COLO829 (cell line): Measurements from ENCODE around the gene PODXL2.
"Not testable (repeated sequence)": the region's sequence is repeated elsewhere in the genome, so short reads cannot be mapped to it uniquely, and the experiment has no call there.

Experiments used
- DNase-seq: peaks from one replicate; pipeline ENCODE4 v3.0.0; 2012; ENCODE audit warnings: low spot score

The PODXL2 gene

DNA sequence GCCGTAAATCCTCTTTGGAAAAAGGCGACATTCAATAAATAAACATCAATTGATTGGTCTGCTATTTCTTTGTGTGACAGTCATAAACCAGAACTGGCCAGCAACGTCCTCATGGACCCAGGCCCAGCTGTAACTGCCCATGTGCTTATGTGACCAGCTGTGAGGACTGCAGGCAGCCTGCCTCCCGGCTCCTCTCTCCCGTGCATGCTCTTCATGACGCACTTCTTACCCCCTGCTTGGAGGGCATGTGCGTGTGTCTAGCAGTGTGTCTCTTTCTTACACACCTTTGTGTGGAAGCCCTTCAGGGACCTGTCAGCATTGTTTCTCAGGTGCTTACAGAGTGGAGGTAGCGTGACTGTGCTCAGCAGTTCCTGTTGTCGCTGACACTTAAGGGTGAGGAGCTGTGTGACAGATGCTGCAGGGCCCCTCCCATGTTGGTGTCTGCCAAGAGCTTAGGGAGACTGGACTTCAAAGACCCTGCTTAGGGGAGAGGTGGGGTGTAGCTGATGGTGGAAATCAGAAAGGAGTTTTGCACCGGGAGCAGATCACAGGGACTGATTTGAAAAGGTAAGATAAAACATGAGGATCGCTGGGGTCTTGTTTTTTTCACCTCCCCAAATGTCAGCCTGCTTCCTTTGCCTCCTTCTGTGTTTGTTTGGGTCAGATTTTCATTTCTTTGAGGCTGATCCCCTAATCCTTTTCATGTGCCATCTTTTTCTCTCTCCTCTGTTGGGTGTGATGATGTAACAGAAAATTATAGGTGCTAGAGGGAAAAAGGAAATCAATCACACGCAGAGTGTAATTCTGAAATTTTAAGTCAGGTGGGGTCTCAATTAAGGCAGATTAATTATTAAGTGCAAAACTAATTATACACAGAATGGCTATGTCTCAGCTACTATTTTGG is 2.1 kb downstream of the PODXL2 start:
- no peak for DNase-seq

DNA sequence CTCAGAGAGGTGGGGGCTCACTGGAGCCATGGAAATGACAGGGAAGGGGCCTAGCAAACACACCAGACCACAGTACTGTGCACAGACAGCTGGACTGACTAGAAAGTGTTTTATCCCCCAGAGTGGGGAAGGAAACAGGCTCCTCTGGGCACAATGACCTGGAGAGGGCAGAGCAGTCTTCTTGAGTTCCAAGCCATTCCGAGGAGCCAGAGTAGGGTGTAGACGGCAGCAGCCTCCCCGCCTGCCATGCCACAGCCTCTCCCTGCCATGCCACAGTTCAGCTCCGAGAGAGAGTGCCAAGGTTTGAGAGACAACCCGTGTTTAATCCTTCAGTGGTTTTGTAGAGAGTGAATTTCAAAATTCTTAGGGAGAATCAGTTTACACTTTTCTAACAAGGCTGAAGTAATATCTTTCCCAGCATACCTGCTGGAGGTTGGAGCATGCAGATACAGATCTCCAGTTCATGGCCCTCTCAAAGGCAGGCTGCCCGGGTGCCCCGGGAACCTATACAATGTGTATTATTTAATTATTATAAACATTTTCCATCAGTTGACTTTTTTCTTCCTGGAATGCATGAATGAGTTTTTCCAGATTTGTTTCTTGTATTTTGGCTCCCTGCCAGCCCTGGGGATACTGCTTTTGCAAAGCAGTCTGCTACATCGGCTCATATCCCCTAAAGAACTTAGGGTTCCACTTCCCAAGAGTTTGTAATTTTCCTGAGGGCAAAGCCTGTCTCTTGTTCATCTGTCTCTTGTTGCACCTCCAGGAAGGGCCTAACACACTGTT is 3.2 kb downstream of the PODXL2 start:
- no peak for DNase-seq

DNA sequence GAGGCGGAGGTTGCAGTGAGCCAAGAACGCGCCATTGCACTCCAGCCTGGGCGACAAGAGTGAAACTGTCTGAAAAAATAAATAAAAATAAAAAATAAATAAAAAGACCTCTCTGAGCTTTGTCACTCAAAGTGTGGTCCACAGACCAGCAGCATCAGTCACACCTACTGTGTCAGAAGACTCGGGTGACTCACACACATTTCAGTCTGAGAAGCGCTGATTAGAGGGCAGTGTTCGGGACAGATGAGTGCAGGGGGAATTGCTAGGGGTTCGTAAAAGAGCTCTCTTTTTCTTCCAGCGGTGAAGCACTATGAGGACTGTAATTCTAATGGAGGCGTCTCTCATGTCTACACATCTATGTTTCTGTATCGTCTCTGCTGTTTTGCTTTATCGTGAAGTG is 5.7 kb downstream of the PODXL2 start:
- no peak for DNase-seq

DNA sequence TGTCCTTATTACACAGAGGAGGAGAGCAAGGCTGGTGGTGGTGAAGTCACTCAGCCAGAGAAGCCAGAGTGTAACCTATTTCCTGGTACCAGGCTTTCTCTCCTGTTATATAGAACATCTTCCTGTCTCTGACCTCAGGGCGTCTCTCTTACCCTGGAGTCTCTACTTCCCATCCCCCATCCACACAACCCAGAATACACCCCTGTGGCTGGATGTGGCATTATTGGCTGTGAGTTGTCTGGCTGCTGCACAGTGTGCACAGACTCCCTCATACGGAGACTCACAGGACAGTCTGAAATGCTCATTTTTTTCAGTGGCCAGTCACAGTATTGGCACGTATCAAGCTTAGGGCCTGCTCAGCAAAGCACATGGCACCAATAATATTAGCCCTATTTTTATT is 8.6 kb downstream of the PODXL2 start:
- no peak for DNase-seq

DNA sequence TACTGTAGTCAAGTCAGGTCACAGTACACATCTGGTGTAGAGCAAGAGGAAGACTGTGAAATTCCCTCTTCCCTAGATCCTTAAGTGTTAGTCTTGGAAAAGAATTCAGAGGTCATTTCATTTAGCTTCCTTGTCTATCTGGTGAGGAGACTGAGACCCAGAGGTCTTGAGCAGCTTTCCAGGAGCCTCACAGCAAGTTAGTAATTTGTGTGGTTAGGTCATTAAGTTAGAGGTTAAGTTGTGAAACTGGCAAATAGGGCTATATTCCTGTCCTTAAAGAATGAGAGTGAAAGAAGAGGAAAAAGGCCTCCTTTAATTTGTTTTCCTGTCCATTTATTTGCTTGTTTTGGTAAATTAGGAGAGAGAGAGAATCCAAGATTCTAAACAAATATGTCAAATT is 9.0 kb downstream of the PODXL2 start:
- DNase-seq = no peak

DNA sequence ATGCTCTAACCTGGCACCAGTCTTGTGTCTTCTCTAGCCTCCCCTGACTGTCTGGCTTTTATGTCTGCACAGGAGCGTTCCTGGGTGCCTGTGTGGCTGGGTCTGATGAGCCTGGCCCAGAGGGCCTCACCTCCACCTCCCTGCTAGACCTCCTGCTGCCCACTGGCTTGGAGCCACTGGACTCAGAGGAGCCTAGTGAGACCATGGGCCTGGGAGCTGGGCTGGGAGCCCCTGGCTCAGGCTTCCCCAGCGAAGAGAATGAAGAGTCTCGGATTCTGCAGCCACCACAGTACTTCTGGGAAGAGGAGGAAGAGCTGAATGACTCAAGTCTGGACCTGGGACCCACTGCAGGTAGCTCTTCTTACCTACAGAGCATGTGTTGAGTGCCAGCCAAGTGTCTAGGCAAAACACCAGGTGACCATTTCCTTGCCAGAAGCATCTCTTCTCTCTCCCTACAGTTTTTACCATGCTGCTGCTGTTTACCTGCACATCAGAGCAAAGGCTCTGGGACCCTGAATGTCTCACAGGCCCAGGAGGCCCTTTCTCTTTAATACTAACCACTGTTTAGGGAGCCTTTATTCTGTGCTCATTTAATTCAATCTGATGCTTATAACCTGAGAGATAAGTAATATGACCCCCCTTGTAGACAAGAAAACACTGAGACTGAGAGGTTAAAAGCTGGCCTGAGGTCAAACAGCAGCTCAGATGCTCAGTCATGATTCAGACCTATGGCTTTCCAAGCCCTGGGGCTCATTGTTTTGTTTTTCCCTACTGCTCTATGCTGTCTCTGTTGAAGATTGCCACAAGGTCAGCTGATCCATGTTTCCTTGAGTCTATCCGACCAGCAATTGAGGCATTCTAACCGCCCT is 10.4 kb downstream of the PODXL2 start:
- peak; percentile 90 for DNase-seq

DNA sequence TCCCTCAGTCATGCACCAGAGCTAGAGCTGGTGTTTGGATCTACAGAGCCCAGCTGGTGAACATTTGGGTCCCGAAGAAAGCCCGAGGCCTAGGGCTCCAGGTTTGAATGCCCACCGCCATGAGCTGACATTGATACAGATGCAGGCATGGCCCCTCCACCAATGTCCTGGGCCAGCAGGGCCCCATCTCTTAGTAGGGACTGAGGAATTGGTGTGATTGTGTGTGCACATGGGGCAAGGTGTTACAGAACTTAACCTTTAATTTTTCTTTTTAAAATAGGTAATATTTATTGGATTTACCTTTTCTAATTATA is 11.0 kb downstream of the PODXL2 start:
- DNase-seq = no peak

DNA sequence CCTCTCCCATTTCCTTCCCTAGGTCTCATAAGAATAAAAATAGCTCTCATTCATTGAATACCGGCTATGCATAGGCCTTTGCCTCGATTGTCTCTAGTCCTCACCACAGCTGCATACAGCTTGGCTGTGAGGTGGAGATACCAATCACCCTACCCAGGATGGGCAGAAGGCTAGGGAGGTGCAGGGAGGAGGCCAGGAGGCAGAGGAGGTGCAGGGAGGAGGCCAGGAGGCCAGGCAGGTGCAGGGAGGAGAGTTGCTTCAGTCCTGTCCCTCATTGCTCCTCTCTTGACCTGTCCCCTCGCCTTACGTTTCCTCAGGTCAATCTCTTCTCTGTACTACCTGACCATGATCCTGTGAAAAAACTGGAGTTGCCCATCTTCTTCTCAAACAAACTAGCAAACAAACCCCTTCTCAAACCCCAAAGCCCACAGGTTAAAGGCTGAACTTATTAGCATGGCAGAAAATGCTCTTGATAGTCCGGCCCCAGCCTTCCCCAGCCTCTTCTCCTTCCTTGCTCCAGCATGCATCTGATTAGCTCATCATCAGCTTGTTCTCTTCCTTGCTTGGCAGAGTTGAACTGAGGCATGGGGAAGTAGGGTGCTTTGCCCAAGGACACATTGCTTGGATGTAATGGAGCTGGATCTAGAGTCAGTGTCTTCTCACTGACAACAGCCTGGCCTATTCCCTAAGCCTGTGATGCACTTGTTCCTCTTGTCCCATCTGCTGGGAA is 15.8 kb downstream of the PODXL2 start:
- no peak for DNase-seq

DNA sequence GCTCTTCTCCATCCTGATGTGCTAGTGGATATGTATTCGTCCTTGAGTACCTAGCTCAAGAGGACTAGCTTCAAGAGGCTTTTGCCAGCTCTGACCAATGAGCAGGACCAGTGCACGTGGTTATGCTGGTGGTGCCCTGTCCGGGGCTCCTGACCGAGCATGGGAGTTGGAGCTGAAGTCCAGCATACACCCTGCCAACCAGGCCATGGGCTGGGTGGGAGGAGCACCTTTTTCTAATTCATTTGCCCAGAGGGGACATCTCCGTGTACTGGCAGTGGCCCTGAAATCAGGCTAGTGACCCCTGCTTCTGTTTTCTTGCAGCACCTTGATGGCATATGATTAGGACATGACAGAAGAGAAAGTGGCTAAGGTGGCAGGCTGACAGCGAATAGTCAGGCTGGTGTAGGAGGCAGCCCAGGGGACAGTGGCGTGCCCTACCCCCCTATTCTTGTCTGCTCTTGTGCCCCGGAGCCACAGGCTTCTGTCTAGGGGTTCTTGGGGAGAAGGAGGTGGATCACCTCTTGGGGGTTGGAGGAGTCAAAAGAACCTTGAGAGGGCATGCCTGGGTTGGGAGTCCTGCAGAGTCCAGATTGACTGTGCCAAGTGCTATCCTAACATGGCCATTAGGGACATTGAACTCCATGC is 16.5 kb downstream of the PODXL2 start:
- DNase-seq = no peak

DNA sequence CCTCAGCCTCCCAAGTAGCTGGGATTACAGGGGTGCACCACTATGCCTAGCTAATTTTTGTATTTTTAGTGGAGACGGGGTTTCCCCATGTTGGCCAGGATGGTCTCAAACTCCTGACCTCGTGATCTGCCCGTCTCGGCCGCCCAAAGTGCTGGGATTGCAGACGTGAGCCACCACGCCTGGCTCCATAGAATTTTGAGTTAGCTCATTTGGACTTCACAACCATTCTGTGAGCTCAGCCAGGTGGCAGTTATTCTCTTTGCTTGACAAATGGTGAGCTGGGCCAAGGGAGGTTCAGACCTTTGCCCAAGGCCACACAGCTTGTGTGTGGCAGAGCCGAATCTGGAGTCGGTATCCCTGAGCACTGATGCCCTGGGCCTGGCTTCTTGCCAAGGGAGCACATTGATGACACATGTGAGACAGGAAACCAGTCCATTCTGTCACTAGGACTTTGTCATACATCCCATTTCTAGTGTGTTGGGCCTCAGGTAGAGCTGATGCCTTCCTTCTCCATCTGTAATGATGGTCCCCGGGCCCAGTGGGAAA is 17.6 kb downstream of the PODXL2 start:
- no peak for DNase-seq

DNA sequence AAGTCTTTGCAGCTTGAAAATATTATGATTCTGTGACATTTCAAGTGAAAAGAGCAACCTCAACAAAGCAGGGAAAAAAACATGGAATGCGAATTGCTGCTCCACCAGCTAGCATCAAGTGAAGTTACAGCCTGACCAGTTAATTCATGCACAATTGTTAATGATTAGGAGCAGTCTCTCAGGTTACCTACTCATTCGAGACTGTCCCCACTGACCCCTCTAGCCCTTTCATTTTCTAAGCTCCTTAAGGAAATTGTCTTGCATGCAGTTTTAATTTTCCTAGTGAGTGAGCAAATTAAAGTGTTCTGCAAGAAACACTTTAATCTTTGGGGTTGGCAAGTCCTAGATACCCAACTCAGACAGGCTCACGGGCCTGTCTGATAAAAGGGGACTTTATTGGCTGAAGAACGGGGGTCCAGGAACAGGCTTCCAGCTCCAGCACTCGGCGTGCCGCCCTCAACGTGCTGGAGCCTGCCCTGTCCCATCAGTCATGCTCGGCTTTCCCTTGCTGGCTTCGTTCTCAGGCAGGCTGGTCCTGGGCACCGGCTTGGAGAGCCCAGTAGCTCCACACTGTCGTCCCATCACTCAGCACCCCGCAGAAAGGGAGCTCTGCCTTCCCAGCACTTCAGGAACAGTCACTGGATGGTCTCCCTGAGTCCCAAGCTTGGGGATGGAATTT is 18.3 kb downstream of the PODXL2 start:
- no peak for DNase-seq

DNA sequence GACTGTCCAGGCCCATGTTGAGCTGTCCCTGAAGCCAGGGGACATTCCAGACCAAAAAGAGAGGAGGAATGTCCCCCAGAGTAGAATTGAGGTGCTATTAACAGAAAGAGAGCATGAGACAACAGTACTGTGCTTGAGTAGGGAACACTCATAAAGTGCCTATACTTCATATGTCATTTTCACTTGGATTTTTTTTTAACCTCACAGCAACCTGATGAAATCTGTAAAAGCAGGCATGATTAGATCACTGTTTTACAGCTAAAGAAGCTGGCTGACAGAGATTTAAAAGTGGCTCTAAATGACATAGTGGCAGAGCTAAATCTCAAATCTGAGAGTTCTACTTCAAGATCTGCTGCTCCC is 18.8 kb downstream of the PODXL2 start:
- DNase-seq = no peak

DNA sequence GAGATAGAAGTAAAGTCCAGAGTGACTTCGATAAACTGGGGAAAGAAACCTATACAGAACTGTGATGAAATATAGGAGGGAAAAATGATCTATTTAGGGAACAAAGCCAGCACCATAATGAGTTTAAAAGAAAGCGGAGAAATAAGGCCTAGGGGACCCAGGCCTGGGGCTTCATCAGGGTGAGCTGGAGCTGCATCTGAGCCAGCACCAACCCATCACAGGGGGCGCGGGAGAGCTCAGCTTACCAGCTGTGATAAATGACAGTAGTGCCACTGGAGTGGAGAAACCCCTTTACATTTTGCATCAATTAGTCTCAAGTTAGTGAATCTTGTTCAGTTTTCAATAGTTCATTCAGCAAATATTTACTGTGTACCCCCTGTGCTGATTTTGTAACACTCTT is 21.3 kb downstream of the PODXL2 start:
- DNase-seq = no peak

DNA sequence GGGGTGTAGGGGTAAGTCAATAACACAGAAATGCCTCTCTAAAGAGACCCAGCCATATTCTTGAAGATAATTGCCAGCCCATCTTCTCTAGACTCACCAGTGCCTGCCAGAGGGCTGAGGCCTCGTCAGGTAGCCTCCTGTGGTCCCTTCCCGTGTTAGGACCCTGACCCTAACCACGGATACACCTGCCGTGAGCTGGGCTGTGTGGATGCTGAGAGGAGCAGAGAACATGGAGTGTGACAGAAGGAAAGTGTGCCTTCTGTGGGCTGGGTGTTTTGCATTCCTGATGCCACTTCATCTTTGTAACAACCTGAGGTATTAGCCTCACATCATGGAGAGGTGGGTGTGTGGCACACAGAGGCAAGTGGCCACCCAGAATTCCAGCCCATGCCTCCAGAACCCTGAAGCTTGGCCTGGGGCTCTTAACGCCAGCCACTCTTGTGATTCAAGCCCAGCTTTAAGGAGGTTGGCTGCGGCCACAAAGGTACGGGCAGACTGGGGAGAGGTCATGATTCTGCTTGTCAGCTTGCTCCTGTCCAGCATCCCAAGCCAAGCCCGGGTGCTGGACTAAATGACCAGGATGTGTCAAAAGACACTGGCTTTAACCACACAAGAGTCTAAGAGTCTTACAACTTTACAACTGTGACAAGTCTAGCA is 22.7 kb downstream of the PODXL2 start:
- DNase-seq = no peak

DNA sequence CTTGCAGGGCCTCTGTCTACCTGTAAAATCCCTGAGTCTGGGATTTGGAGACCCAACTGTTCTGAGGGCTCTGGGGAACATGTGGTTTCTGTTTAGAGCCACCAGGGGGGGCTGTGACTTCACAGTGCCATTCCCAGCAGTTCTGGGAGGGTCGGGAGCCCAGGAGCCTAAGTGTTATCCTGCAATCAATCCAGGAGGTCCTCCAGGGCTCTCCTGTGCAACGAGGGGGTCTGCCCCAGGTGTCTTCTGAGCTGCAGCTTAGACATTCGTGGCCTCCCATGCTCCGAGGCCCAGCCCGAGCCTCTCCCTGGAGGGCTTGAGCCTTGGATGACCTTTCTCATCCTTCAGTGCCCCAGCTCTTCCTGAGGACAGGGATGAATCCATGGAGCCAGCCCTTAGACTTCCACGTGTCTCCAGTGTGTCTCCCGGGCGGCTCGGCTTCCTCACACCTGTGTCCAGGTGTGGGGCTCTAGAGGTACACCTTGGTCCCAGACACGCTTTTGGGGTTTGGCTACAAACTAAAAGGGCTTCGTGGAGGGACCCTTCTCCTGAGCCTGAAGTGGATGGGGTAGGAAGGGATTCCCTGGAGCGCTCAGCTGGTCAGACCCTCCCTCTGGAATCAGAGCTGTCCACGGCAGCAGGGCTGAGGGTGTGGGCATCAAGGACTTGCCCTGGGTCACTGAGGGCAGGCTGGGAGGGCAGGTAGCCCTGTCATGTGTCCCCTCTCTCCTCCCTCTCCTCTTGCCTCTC is 23.4 kb downstream of the PODXL2 start:
- DNase-seq = peak; percentile 71

DNA sequence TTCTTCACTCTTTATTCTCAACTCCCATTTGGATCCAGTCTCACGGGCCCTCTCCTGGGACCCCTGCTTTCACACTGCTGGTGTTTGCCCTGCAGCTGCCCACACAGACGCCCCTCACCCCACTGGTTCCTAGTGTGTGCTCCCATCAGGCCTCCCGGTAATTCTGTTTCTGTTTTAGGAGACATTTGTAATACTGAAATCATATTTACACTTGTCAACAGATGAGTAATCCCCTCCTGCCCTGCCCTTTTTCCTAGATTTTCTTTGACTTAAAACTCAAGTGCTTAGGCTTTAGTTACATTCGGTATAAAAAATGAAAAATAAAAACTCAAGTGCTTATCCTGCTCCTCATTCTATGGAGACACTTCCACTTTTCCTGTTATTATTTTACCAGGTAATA is 25.4 kb downstream of the PODXL2 start:
- no peak for DNase-seq

DNA sequence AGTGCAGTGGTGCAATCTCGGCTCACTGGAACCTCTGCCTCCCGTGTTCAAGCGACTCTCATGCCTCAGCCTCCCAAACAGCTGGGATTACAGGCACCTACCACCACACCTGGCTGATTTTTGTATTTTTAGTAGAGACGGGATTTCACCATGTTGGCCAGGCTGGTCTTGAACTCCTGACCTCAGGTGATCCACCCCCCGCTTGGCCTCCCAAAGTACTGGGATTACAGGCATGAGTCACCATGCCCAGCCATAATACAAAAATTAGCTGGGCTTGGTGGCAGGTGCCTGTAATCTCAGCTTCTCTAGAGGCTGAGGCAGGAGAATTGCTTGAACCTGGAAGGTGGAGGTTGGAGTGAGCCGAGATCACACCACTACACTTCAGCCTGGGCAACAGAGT is 26.0 kb downstream of the PODXL2 start:
- not testable (repeated sequence) for DNase-seq

DNA sequence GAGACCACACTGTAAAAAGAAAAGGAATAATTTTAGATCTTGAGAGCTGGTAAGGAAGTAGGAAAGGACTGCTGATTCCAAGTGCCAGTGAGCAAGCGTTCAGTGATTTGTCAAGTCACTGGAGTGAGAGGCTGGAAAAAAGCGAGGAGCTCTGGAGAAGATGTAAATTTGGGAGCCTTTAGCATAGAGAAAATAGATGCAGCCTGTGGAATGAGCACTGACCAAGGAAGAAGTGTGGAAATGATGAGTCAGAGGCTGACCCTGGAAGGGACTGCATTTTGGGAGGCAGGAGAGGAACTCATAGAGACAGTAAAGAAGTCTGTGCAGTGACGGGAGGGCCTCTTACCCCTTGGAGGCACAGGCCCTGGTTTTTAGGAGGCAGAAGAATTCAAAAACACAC is 26.7 kb downstream of the PODXL2 start:
- peak; percentile 35 for DNase-seq

DNA sequence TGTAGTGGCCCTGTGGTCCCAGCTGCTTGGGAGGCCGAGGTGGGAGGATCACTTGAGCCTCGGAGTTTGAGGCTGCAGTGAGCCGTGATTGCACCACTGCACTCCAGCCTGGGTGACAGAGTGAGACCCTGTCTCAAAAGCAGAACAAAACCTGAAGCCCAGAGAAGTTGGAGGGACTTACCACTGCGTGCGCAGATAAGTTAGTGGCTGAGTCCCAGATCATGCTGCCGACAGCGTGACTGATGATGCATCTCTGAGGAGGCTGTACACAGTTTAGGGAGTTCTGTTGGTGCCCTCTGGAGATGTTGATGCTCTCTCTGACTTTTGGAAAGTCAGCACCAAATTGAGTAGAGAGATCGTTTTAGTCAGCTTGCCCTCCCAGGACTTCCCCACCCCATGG is 27.9 kb downstream of the PODXL2 start:
- no peak for DNase-seq
